Bone marrow (tissue), 2 donors: ENCODE results near the gene IL18.
"Not testable (repeated sequence)": the region's sequence is repeated elsewhere in the genome, so short reads cannot be mapped to it uniquely, and the experiment has no call there.

ENCODE experiments used
- DNase-seq, 2 donors: peaks; one replicate each; lab custom pipeline; 2025; lab: John Stamatoyannopoulos, UW

IL18 gene

GRCh38 chr11:112172362-112172994 is 8.6 kb upstream of the IL18 start:
- no peak for DNase-seq

- no peak for DNase-seq
These were observed 3.3 kb upstream of the IL18 start, which contains the start of gene TEX12 for GRCh38 chr11:112167145-112167544. TEX12 (plus strand) TSS chr11:112167372; CDS start chr11:112169269, 1,897 bp downstream.

DNA sequence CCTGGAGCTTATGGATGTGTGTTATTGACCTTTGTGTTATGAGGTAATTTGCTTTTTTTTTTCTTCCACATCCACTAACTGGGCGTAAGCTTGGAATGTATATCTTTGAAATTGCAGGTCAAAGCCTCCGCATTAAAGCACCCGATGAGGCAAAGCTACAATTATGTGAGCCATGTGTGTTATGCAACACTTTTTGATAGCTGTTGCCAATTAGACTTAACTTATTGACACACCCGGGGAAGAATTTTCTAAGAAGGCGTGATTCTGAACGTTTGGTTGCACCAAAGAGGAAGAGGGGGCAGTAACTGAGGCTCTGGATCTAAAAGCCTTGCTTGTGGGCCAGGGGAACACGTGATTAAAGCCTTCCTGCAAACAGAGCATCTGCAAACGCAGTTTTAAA is 2.7 kb upstream of the IL18 start:
- no peak for DNase-seq

- DNase-seq, result no peak
These were observed 1.2 kb upstream of the IL18 start for GRCh38 chr11:112165049-112165448.

- no peak for DNase-seq
These were observed 940 bp downstream of the IL18 start for GRCh38 chr11:112162761-112163546.

DNA sequence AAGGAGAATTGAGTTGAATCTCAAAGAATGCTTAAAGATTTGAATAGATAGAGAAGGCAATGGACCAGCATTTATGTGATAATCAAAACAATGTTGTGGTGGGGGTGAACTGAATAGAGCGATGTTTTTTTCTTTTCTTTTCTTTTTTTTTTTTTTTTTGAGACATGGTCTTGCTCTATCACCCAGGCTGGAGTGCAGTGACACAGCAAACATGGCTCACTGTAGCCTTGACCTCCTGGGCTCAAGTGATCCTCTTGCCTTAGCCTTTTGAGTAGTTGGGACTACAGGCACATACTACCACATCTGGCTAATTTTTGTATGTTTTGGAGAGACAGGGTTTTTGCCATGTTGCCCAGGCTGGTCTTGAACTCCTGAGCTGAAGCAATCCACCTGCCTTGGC is 1.7 kb downstream of the IL18 start:
- not testable (repeated sequence) for DNase-seq

- no peak for DNase-seq
These were observed 2.9 kb downstream of the IL18 start for GRCh38 chr11:112161012-112161411.

GRCh38 chr11:112160091-112160848 is 3.6 kb downstream of the IL18 start:
- DNase-seq, result no peak

- no peak for DNase-seq
These were observed 4.5 kb downstream of the IL18 start for GRCh38 chr11:112159098-112160065.

- no peak for DNase-seq
These were observed 6.7 kb downstream of the IL18 start for GRCh38 chr11:112156956-112157766.

- DNase-seq, result no peak
These were observed 7.5 kb downstream of the IL18 start for GRCh38 chr11:112156153-112156955.

DNA sequence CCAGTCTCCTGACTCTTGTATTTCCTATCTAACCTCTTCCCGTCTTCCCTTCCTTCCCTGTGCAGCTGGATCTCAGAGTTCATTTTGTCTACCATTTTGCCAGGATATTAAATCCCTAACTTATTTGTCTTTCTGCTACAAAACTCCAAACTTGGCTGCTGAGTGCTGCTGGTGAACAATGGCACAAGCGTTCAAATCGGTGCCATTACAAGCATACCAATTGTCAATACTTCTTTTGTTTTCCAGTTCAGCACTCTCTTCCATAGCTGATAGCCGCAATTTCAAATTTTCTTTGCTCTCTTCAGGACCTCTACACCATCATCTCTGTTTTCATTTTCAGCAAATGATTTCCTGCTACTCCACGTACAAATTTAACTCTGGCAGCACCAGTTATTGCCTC is 13.4 kb downstream of the IL18 start:
- DNase-seq, result no peak

DNA sequence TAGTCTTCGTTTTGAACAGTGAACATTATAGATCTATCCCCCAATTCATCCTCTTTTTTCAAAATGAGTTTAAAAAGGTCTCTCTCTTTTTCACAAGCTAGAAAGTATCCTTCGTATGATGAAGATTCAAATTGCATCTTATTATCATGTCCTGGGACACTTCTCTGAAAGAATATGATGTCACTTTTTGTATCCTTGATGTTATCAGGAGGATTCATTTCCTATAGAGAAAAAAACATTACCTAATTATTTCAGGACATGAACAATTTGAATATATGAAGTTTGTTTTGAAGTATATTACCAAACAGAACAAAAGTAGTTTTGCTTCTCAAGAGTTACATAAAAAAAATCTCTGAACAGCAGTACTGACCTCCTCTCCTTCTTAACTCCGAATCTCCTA is 20.3 kb downstream of the IL18 start:
- no peak for DNase-seq

DNA sequence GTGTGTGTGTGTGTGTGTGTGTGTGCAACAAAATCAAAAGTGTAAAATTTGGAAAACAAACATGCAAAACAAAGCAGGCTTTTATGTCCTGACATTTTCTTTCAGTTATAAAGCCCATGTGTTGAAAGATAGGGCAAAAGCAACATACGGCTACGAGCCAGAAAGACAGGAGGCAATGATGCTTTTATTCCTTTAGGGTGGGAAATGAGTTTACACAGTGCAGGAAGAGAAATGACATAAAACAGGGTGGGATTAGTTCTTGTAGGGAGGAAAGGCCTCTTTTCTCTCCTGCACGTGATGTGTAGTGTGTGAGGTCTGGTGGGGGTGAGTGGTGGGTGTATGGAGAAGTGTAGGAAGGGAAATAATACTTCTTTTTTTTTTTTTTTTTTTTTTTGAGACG is 29.4 kb downstream of the IL18 start:
- no peak for DNase-seq

GRCh38 chr11:112132737-112133136 is 31.2 kb downstream of the IL18 start:
- DNase-seq, result no peak

DNA sequence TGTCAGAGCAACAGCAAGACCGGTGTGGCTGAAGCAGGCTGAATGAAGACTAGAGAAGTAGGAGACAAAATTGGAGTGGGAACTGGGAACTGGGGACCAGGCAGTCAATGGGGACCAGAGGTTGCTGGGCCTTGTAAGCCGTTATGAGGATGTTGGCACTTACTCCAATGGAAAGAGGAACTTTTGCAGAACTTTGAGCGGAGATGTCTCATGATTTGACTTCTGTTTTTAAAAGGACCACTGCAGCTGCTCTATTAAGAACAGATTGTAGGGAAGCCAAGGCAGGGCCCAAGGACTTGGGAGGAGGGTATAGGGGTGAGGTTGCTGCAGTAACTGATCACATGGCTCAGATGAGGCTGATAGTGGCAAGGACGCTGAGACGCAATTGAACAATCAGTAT is 34.2 kb downstream of the IL18 start:
- peak in 1 of 2 donors; percentile 40 for DNase-seq

DNA sequence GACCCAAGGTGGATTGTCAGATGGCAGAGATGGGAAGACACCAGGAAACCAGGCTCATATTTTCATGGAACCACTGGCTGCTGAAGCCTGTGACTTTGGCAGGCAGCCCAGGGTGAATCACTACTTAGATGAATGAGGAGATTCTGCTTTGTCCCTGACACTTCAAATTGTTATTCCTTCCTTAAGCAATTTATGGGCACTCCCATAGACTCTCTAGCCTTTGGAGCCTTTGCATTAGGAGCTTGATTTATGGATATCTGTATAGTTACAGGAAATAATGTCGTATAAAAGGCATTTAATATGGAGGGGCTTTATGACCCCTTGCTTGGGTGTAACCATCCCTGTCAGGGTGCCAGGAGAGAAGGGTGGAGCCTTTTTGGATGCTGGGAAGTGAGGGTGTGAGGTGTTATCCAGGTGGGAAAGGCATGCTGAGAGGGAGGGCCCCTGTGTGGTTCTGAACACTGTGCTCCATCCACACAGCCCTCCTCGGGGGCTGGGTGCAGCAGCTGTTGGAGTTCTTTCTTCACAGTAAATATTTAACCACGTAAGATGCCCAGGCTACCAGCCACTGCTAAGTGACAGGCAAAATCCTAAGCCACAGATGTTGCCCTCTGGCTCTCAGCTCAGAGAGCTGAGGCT is 35.3 kb downstream of the IL18 start:
- no peak for DNase-seq

DNA sequence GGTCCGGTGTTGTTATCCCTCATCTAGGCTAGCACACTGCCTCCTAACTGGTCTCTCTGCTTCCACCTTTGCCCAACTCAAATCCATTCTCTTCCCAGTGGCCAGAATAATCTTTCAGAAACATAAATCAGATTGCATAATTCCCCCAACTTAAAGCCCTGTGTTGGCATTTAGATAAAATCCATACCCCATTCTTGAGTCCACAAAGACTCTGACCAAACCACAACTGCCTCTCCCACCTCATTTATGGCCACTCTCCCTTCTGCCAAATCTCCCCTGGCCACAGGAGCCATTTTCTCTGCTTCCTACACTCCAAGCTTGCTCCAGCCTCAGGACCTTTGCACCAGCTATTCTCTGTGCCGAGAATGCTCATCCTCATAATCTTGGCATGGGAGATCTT is 36.8 kb downstream of the IL18 start:
- DNase-seq, result no peak

GRCh38 chr11:112123129-112123528 is 40.8 kb downstream of the IL18 start:
- no peak for DNase-seq
